Astrocyte of the cerebellum (primary cell): ENCODE results near the gene LORICRIN.
A peak's percentile ranks its signal among the peaks of the same experiment; 100 is the strongest.
"Not testable (repeated sequence)": the region's sequence is repeated elsewhere in the genome, so short reads cannot be mapped to it uniquely, and the experiment has no call there.

ENCODE experiments used
- DNase-seq: peaks from one replicate; pipeline ENCODE4 v3.0.0-alpha.2; 2011; ENCODE audit warnings: low read depth
- H3K4me3 ChIP-seq: 2 replicates; pipeline ENCODE4 v1.5.1; 2011; ENCODE audit warnings: mild to moderate bottlenecking, low read depth, low read length, moderate library complexity
- CTCF ChIP-seq: IDR thresholded peaks from 2 replicates; pipeline ENCODE4 v1.5.1; 2012; ENCODE audit warnings: low read length, low read depth, moderate library complexity, mild to moderate bottlenecking; ENCODE audit errors: missing control alignments
- in situ Hi-C: cut with HindIII; loops from 2 replicates; pipeline ENCODE4 v1.10.0; 2017; ENCODE audit warnings: low sequenced_read_pairs

LORICRIN gene

DNA sequence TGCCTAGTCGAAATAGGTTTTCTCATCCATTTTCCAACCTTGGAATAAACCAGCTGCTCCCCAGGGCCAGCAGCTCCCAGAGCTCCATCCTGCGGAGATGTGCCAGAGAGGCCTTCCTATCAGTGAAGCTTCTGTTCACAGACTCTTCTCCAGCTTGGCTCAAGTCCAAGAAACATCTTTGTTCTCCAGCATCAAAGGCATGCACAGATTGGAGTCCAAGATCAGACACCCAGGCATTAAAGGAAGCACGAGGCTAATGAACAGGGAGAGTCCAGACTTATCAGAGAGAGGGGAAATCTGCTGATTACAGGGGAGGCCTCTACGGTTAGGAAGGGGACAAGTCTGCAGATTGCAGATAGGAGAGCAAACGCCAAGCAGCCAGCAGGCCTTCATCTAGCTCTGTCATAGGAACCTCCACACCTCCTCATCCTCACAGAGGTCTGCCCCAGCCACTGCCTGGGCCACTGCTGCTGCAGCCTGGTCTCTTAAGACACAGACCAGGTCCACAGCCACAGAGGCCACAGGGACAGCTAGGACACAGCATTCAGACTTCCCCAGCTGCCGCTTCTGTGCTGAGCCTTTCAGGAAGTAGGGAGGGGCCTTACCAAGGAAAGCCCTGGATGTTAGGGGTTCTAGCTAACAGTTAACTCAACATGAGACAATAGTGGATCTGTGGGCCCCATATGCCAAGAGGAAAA, 38.7 kb upstream of the LORICRIN start:
- H3K4me3 ChIP-seq, result no peak overlapping the region
- no peak for DNase-seq
- no peak for TF ChIP-seq CTCF
- in situ Hi-C loops, result no loop called here

- peak; percentile 67 for TF ChIP-seq CTCF
- peak; percentile 18 for DNase-seq
- in situ Hi-C loops, H3K4me3 ChIP-seq: not testable (repeated sequence)
These were observed 36.2 kb upstream of the LORICRIN start for GRCh38 chr1:153223040-153223891.

GRCh38 chr1:153227810-153228209, 31.7 kb upstream of the LORICRIN start:
- no peak for DNase-seq
- in situ Hi-C loops, result no loop called here
- TF ChIP-seq CTCF, result no peak
- H3K4me3 ChIP-seq, result no peak overlapping the region

DNA sequence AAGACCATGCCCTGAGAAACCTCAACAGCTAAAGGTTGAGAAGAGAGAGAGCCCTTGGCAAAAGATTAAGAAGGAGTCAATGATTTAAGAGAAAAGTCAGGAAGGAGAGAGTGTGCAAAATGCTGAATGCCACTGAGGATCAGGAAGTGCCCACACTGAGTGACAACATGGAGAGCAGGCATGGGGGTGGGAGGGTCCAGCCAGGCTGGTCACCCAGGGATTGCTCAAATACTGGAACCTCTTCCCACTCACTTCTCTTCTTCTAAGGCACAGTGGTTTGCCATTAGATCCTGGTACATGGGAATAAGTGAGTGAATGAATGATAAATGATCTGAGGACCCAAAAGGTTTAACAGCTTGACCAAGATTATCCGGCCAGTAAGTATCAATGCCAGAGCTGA, 31.0 kb upstream of the LORICRIN start:
- in situ Hi-C loops, result no loop called here
- DNase-seq, result no peak
- no peak overlapping the region for H3K4me3 ChIP-seq
- no peak for TF ChIP-seq CTCF

DNA sequence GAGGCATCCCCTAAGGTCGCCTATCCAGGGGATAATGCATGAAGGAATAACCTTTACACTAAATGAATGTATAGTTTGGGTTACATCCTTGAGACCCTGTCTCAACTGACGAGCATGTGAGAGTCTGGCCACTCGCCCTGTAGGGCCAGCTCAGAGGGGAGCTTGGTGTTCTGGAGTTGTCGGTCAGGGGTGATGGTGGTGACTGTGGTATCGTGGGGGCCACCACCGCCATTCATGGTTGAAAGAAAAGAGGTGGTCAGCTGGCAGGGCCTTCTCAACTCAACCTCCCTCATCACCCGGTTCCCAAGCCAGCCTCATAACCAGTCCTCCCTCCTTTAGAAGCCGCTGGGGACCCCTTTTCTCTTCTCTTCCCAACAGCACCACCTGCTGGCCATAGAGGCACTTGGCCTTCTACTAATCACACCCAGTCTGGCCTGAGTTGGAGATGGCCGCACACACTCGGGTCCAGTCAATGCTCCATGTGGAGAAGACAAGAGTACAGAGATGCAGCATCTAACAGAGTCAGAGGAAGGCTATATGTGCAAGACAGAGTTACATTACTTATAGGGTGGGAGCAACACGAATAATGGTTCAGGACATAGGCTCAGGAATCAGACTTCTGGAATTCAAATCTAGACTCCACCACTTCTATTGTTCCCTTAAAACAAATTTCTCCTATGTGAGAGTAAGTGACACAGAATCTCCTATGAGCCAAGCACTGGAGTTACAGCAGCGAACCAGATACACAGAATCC, 30.2 kb upstream of the LORICRIN start:
- DNase-seq, H3K4me3 ChIP-seq, in situ Hi-C loops: not testable (repeated sequence)
- TF ChIP-seq CTCF, result peak; percentile 48

DNA sequence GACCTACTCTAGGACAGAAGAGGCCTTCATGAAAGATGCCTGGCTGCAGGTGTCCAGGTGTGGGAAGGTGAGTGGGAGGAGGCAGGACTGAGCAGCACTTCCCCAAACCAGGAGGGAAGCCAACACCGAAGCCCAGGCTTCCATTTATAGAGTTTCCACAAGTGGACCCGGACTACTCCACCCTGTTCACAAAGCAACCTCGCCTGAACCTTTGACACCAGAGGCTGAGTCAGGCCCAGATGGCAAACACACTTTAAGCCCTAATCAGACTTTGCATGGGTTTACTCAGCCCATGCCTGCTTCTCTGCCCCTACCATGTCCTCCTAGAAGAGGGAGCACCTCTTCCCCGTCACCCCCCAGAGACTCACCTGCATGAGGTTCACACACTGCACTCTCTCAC, 28.1 kb upstream of the LORICRIN start:
- no peak for TF ChIP-seq CTCF
- H3K4me3 ChIP-seq, result no peak overlapping the region

More for the DNA sequence above, 28.1 kb upstream of the LORICRIN start:
- no peak for DNase-seq
- in situ Hi-C loops, result no loop called here
